Loucy (cell line): ENCODE results near the gene CTIF.

Experiments
- EZH2phosphoT487 ChIP-seq: fragments of 200-600 bp; IDR thresholded peaks from 2 replicates; pipeline ENCODE4 v1.6.1; 2018; ENCODE audit warnings: antibody characterized with exemption, mild to moderate bottlenecking, moderate library complexity, borderline replicate concordance
- TF ChIP-seq, protein P1 (sequence below): fragments of 200-600 bp; sonication (generic); conservative IDR thresholded peaks from 2 replicates; pipeline ENCODE4 v1.5.1; 2014; ENCODE audit warnings: mild to moderate bottlenecking, antibody characterized with exemption, low read length

DNA sequence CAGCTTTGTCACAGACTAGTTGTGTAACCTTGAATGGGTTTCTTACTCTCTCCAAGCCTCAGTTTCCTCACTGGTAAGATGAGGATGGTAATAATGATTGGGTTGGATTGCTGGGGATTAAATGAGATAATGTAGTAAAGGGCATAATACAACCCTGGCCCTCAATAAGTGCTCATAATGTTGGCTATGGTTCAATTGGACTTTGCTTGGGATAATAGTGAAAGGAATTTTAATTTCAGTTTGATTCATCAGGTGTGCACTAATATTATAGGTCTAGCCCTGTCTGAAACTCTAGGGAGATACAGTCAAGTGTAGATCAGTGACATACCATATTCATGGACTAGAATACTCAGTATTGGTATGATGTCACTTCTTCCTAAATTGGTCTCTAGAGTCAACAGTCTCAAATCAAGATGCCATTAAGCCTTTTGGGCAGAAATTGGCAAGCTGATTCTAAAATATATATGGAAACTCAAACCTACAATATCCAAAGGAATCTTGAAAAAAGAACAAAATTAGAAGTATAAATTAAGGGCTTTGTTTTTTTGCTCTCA, 250.5 kb downstream of the CTIF start:
- TF ChIP-seq, protein P1, sequence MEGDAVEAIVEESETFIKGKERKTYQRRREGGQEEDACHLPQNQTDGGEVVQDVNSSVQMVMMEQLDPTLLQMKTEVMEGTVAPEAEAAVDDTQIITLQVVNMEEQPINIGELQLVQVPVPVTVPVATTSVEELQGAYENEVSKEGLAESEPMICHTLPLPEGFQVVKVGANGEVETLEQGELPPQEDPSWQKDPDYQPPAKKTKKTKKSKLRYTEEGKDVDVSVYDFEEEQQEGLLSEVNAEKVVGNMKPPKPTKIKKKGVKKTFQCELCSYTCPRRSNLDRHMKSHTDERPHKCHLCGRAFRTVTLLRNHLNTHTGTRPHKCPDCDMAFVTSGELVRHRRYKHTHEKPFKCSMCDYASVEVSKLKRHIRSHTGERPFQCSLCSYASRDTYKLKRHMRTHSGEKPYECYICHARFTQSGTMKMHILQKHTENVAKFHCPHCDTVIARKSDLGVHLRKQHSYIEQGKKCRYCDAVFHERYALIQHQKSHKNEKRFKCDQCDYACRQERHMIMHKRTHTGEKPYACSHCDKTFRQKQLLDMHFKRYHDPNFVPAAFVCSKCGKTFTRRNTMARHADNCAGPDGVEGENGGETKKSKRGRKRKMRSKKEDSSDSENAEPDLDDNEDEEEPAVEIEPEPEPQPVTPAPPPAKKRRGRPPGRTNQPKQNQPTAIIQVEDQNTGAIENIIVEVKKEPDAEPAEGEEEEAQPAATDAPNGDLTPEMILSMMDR, result no peak
- TF ChIP-seq EZH2phosphoT487, result no peak
